DND-41 (cell line): ENCODE data around the gene CEP131.

ENCODE experiments used
- ATAC-seq: fragments of 200-7000 bp; cut with Tn5 transposase; 3 replicates; pipeline ENCODE4 v1.9.1; 2021; ENCODE audit warnings: low read depth; ENCODE audit not compliant: insufficient read depth
- DNase-seq: peaks from one replicate; pipeline ENCODE4 v3.0.0-alpha.2; 2020
- H2AFZ ChIP-seq: 2 replicates; pipeline ENCODE4 v1.6.0; 2012; ENCODE audit warnings: low read depth, low read length
- H3K27ac ChIP-seq: 2 replicates; pipeline ENCODE4 v1.5.1; 2012; ENCODE audit warnings: low read length, inconsistent platforms
- H3K27me3 ChIP-seq: fragments of 200-600 bp; sonication (generic); 2 replicates; pipeline ENCODE4 v1.6.0; 2012; ENCODE audit warnings: low read length, mild to moderate bottlenecking, inconsistent platforms; ENCODE audit not compliant: insufficient read depth, poor library complexity
- H3K36me3 ChIP-seq: 2 replicates; pipeline ENCODE4 v1.5.1; 2012; ENCODE audit warnings: low read length, inconsistent platforms; ENCODE audit not compliant: insufficient read depth
- H3K4me1 ChIP-seq: 2 replicates; pipeline ENCODE4 v1.5.1; 2012; ENCODE audit warnings: mild to moderate bottlenecking, low read length; ENCODE audit not compliant: insufficient read depth
- H3K4me2 ChIP-seq: 2 replicates; pipeline ENCODE4 v1.6.0; 2012; ENCODE audit warnings: mild to moderate bottlenecking, moderate library complexity, low read length, inconsistent platforms; ENCODE audit not compliant: insufficient read depth
- H3K4me3 ChIP-seq, 2 experiments: fragments of 200-600 bp in 1 of 2; shearing (Covaris generic) in 1 of 2; 2 replicates each; pipeline ENCODE4 v1.5.1; 2012 to 2016; ENCODE audit warnings: inconsistent platforms in 2 of 2, low read length in 2 of 2, mild to moderate bottlenecking in 2 of 2, low read depth in 1 of 2, moderate library complexity in 1 of 2
- H3K79me2 ChIP-seq: 2 replicates; pipeline ENCODE4 v1.6.0; 2012; ENCODE audit warnings: low read length, inconsistent platforms; ENCODE audit not compliant: insufficient read depth
- H3K9ac ChIP-seq: 2 replicates; pipeline ENCODE4 v1.6.0; 2012; ENCODE audit warnings: low read depth, mild to moderate bottlenecking, inconsistent platforms, low read length, moderate library complexity
- H3K9me3 ChIP-seq: 2 replicates; pipeline ENCODE4 v1.5.1; 2012; ENCODE audit warnings: low read length, moderate library complexity, mild to moderate bottlenecking, inconsistent platforms; ENCODE audit not compliant: insufficient read depth, severe bottlenecking
- H4K20me1 ChIP-seq: 2 replicates; pipeline ENCODE4 v1.6.0; 2012; ENCODE audit warnings: low read length; ENCODE audit not compliant: insufficient read depth
- EZH2 ChIP-seq: IDR thresholded peaks from 3 replicates; pipeline ENCODE4 v1.6.1; 2012; ENCODE audit warnings: borderline replicate concordance, low read depth, mild to moderate bottlenecking, moderate library complexity, low read length, inconsistent platforms; ENCODE audit not compliant: severe bottlenecking
- TF ChIP-seq, protein P1 (sequence below): IDR thresholded peaks from 2 replicates; pipeline ENCODE4 v1.5.1; 2012; ENCODE audit warnings: borderline replicate concordance, low read length, moderate library complexity, mild to moderate bottlenecking; ENCODE audit not compliant: poor library complexity, severe bottlenecking; ENCODE audit errors: extremely low read depth

Gene CEP131

DNA sequence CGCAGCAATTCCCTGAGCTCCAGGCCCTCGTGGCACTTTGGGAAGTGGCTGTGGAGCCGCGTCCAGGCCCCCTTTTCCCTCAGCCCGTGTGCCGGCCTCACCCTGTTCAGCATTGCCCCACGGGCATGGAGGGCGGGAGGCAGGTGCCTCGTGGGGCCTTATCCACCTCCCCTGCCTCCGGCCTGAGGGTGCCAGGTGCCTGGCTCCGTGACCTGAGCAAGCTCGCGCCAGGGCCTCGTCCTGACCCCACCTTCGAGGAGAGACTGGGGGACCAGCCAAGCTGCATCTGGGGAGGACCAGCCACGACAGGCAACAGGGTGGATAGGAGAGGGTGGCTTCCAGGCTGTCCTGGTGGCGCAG lies 29.7 kb downstream of the CEP131 start:
- Histone ChIP-seq H3K27me3 (no peaks in the 10 kb centered on the region), H3K36me3 (peaks cover 68% of the 10 kb centered on the region), H4K20me1 (no peaks in the 10 kb centered on the region; the same call in 1 of the 2 replicates), H3K27ac (no peak overlapping the region), H3K4me1 (no peaks in the 10 kb centered on the region), H2AFZ (no peak overlapping the region), H3K9ac (no peak overlapping the region), H3K4me2 (no peak overlapping the region), H3K79me2 (no peaks in the 10 kb centered on the region), H3K4me3 (no peak overlapping the region), H3K9me3 (no peaks in the 10 kb centered on the region)
- DNase-seq = no peak
- TF ChIP-seq, protein P1, sequence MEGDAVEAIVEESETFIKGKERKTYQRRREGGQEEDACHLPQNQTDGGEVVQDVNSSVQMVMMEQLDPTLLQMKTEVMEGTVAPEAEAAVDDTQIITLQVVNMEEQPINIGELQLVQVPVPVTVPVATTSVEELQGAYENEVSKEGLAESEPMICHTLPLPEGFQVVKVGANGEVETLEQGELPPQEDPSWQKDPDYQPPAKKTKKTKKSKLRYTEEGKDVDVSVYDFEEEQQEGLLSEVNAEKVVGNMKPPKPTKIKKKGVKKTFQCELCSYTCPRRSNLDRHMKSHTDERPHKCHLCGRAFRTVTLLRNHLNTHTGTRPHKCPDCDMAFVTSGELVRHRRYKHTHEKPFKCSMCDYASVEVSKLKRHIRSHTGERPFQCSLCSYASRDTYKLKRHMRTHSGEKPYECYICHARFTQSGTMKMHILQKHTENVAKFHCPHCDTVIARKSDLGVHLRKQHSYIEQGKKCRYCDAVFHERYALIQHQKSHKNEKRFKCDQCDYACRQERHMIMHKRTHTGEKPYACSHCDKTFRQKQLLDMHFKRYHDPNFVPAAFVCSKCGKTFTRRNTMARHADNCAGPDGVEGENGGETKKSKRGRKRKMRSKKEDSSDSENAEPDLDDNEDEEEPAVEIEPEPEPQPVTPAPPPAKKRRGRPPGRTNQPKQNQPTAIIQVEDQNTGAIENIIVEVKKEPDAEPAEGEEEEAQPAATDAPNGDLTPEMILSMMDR = no peak
- no peak for TF ChIP-seq EZH2
- no peak for ATAC-seq

- Histone ChIP-seq H3K9me3 (no peaks in the 10 kb centered on the region), H4K20me1 (no peaks in the 10 kb centered on the region; the same call in 1 of the 2 replicates), H3K4me1 (no peaks in the 10 kb centered on the region), H3K79me2 (no peaks in the 10 kb centered on the region), H3K4me2 (no peak overlapping the region), H3K9ac (no peak overlapping the region), H3K4me3 (no peak overlapping the region), H2AFZ (no peak overlapping the region), H3K36me3 (peaks cover 63% of the 10 kb centered on the region), H3K27ac (no peak overlapping the region), H3K27me3 (no peaks in the 10 kb centered on the region)
- DNase-seq = no peak
- ATAC-seq = no peak
- TF ChIP-seq, protein P1 = no peak
- no peak for TF ChIP-seq EZH2
Measured at GRCh38 chr17:81192386-81193050, 30.2 kb downstream of the CEP131 start.

DNA sequence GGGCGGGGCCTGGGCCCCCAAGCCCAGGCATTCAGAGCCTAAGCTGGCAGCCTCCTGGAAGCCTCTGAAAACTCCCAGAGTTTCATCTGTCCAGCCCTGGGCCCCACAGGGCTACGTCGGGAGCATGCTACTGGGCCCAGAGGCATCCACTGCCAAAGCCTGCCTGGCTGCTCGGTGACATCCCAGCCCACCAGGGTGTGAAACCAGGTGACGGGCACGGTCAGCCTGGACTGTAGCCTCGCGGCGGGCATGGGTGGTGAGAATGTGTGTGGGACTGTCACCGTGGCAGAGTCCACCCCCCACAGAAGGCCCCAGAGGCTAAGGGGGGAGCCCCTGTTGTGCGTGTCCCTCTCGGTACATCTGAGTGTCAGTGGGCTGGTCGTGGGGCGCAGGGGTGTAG lies 31.1 kb downstream of the CEP131 start:
- peaks cover 55% of the 10 kb centered on the region for H3K36me3 ChIP-seq
- H4K20me1 ChIP-seq = no peaks in the 10 kb centered on the region; the same call in 1 of the 2 replicates
- H3K9ac ChIP-seq = no peak overlapping the region
- no peak overlapping the region for H3K4me2 ChIP-seq
- no peak overlapping the region for H2AFZ ChIP-seq
- no peak overlapping the region for H3K4me3 ChIP-seq
- TF ChIP-seq, protein P1 = no peak
- TF ChIP-seq EZH2 = no peak
- H3K79me2 ChIP-seq = no peaks in the 10 kb centered on the region
- ATAC-seq (no peak), DNase-seq (no peak)
- H3K9me3 ChIP-seq = no peaks in the 10 kb centered on the region
- H3K4me1 ChIP-seq = no peaks in the 10 kb centered on the region
- H3K27ac ChIP-seq = no peak overlapping the region
- H3K27me3 ChIP-seq = no peaks in the 10 kb centered on the region
